ENCODE data around the gene EFNA1.
"Not testable (repeated sequence)": the region's sequence is repeated elsewhere in the genome, so short reads cannot be mapped to it uniquely, and the experiment has no call there.

The EFNA1 gene

GRCh38 chr1:155125511-155125945, 2.1 kb upstream of the EFNA1 start:
- FAIRE-seq, result no peak

- FAIRE-seq, result no peak
Observed at GRCh38 chr1:155125946-155126555, 1.6 kb upstream of the EFNA1 start.

- no peak for FAIRE-seq
Observed at GRCh38 chr1:155126556-155127104, 1.0 kb upstream of the EFNA1 start.

DNA sequence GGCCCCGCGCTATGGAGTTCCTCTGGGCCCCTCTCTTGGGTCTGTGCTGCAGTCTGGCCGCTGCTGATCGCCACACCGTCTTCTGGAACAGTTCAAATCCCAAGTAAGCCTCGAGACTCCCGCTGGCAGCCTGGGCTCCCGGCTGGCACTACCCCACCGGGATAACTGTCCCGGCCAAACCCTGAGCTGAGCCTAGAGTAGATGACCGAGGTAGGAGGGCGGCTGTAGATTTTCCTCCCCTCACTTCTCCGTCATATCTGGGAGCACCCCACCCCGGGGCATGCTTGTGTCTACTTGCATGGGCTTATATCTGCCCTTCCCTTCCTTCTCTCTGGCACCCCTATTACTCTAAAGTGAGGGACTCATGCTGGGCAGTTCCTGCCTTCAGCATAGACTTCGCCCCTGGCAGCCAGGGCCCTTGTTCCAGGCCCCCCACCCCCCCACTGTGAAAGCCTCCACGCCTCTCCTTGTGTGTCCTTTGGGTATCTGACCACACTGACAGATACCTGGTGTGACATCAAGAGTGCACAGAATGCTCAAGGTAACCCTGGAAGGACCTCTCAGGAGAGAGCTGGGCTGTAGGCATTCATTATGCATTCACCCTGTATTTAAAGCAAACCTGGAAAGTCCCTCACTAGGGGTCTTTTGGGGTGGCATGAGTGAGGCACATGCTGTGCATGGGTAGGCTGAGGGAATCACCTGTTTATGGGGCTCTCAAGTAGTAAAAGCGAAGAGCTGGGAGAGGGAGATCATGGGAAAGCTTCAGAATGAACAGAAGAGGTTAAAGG, 485 bp downstream of the EFNA1 start:
- FAIRE-seq, result no peak

DNA sequence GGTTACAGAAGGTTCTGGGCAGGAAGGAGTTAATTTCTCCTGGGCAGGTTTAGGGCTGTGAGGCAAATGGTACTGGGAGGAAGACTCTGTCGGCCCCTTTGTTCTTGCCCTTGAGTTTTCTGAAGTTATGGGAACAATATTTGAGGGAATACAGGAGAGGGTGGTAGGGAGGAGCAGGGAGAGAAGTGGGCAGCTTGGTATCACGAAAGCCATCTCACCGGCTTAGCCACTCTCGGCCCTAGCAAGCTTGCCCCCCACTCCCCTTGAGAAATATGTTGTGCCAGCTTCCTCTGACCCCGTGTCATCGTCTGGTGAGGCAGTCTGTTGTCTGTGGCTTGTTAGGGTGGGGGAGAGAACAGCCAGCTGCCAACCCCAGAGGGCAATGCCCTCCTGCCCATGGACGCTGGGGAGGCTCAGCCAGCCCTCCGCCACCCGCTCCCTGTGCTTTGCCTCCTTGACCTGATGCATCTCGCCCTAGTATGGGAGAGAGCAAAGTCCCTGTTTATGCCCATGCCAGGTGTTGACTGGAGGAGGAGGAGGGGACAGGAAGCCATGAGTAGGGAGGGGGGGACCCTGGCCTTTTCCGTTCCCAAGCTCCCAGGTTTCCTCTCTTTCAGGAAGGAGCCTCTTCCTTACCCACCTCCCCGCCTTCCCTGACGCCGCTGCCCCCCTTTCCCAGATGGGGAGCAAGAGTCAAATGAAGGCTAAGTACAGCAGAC, 1.2 kb downstream of the EFNA1 start:
- FAIRE-seq, result no peak

GRCh38 chr1:155130272-155131006, 2.8 kb downstream of the EFNA1 start:
- no peak for FAIRE-seq

- no peak for FAIRE-seq
Observed at GRCh38 chr1:155131285-155131684, 3.6 kb downstream of the EFNA1 start.

- no peak for FAIRE-seq
Observed at GRCh38 chr1:155131856-155132255, 4.2 kb downstream of the EFNA1 start.

- no peak for FAIRE-seq
Observed at GRCh38 chr1:155133799-155134281, 6.2 kb downstream of the EFNA1 start.

DNA sequence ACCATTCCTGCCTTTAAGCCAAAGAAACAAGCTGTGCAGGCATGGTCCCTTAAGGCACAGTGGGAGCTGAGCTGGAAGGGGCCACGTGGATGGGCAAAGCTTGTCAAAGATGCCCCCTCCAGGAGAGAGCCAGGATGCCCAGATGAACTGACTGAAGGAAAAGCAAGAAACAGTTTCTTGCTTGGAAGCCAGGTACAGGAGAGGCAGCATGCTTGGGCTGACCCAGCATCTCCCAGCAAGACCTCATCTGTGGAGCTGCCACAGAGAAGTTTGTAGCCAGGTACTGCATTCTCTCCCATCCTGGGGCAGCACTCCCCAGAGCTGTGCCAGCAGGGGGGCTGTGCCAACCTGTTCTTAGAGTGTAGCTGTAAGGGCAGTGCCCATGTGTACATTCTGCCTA, 6.6 kb downstream of the EFNA1 start:
- no peak for FAIRE-seq

DNA sequence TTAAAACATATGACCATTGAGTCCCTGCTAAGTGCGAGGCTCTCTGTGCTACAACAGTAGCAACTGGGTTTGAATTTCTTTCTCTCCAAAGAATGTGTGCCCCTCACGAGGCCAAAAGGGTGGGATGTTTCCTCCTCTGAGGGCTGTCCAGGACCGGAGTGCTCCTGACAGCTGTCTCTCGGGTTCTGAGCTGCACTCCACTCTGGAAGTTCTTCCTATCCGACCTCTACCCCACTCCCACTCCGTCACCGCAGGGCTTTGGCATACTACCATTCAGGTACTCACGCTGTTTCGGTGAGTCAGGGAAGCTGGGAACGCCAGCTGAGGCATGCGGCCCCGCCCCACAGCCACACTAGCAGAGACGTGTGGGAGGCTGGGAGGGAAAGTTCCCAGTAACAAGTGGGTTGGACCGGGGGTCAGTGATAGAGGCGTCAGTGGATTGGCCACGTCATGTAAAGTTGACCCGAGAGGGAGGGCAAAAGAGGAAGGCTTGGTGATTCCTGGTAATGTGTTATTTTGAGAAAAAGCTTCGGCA, 7.3 kb downstream of the EFNA1 start:
- no peak for FAIRE-seq

- FAIRE-seq, result no peak
Observed at GRCh38 chr1:155135415-155136028, 7.8 kb downstream of the EFNA1 start, which contains the start of gene SLC50A1. Gene SLC50A1, plus strand, starts transcription at chr1:155135852. Its CDS starts 60 bp downstream, at chr1:155135912.

- no peak for FAIRE-seq
Observed at GRCh38 chr1:155136748-155137147, 9.1 kb downstream of the EFNA1 start.

- no peak for FAIRE-seq
Observed at GRCh38 chr1:155137154-155137949, 9.7 kb downstream of the EFNA1 start.

GRCh38 chr1:155139895-155140629, 12.4 kb downstream of the EFNA1 start, which contains the start of gene DPM3:
Gene DPM3, minus strand, starts transcription at chr1:155140531. Its CDS starts 291 bp downstream, at chr1:155140240.
- FAIRE-seq, result no peak

- no peak for FAIRE-seq
Observed at GRCh38 chr1:155140630-155140953, 12.9 kb downstream of the EFNA1 start.

DNA sequence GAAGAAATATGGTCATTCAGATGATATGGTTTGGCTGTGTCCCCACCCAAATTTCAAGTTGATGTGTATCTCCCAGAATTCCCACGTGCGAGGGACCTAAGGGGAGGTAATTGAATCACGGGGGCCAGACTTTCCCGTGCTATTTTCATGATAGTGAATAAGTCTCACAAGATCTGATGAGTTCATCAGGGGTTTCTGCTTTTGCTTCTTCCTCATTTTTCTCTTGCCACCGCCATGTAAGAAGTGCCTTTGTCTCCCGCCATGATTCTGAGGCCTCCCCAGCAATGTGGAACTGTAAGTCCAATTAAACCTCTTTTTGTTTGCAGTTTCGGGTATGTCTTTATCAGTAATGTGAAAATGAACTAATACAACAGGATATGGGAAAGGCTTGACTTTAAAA, 14.1 kb downstream of the EFNA1 start:
- FAIRE-seq, result no peak

- no peak for FAIRE-seq
Observed at GRCh38 chr1:155145491-155145890, 17.8 kb downstream of the EFNA1 start.

DNA sequence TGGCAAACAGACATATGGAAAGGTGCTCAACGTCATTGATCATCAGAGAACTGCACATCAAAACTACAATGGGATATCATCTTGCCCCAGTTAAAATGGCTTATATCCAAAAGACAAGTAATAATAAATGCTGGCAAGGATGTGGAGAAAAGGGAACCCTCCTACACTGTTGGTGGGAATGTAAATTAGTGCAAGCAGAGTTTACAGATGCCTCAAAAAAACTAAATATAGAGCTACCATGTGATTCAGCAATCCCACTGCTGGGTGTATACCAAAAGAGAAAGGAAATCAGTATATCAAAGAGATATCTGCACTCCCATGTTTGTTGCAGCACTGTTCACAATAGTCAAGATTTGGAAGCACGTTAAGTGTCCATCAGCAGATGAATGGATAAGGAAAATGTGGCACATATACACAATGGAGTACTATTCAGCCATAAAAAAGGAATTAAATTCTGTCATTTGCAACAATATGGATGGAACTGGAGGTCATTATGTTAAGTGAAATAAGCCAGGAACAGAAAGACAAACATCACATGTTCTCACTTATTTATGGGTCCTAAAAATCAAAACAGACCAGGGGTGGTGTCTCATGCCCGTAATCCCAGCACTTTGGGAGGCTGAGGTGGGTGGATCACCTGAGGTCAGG, 28.4 kb downstream of the EFNA1 start:
- FAIRE-seq, result not testable (repeated sequence)

GRCh38 chr1:155158991-155159390, 31.3 kb downstream of the EFNA1 start:
- no peak for FAIRE-seq
